ENCODE data around the gene HS3ST5.
"Not testable (repeated sequence)": the region's sequence is repeated elsewhere in the genome, so short reads cannot be mapped to it uniquely, and the experiment has no call there.

Gene HS3ST5

DNA sequence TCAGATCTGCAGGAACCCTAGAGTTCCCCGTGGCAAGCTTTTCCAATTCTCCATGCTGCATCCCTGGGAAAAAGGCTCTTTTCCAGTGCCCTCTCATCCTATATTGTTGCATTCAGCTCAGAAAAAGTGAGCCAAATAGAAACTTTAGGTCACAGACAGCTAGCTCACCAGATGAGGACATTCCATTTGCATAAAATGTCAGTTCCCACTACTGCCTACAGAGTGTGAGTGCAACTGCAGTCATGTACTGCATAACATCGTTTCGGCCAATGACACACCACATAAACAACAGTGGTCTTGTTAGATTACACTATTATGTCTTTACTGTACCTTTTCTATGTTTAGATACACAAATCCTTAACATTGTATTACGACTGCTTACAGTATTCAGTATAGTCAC, 8.6 kb downstream of the HS3ST5 start:
- H3K27ac ChIP-seq (ENCODE audit: low read depth, low read length), result no peak overlapping the region
- H3K27me3 ChIP-seq (ENCODE audit: control insufficient read depth, insufficient read depth, low read length), result no peaks in the 10 kb centered on the region
- no peaks in the 10 kb centered on the region for H3K36me3 ChIP-seq (ENCODE audit: control insufficient read depth, insufficient read depth, low read length)
- no peaks in the 10 kb centered on the region for H3K9me3 ChIP-seq (ENCODE audit: control insufficient read depth, insufficient read depth, low read length)
- no peak overlapping the region for H3K4me3 ChIP-seq (ENCODE audit: low read depth, low read length)
- H3K4me1 ChIP-seq (ENCODE audit: control insufficient read depth, insufficient read depth, low read length), result peaks cover 40% of the 10 kb centered on the region
- no peak overlapping the region for H3K9ac ChIP-seq (ENCODE audit: low read depth, low read length)

DNA sequence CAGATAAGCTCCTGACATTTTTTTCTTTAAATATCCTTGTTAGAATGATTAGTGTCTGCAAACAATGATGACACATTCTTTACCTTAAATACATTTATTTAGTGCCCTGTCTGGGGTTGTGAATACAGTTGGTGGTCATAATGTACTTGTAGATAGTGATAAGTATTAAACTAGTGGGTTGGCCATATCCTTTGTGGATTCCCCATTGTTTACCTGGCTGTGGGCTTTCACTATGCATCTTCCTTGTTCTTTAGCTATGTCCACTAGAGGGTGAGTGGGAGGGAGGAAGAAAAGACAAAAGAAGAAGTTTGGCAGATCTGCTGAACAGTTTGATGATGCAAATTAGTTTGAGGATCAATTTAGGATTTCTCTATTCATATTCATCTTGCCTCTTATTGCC, 15.7 kb downstream of the HS3ST5 start:
- peaks cover 86% of the 10 kb centered on the region for H3K4me1 ChIP-seq (ENCODE audit: control insufficient read depth, insufficient read depth, low read length)
- H3K27me3 ChIP-seq (ENCODE audit: control insufficient read depth, insufficient read depth, low read length), result no peaks in the 10 kb centered on the region
- H3K36me3 ChIP-seq (ENCODE audit: control insufficient read depth, insufficient read depth, low read length), result no peaks in the 10 kb centered on the region
- peak overlapping the region; percentile 21 for H3K27ac ChIP-seq (ENCODE audit: low read depth, low read length)
- H3K9me3 ChIP-seq (ENCODE audit: control insufficient read depth, insufficient read depth, low read length), result no peaks in the 10 kb centered on the region
- H3K4me3 ChIP-seq (ENCODE audit: low read depth, low read length), result no peak overlapping the region
- no peak overlapping the region for H3K9ac ChIP-seq (ENCODE audit: low read depth, low read length)

DNA sequence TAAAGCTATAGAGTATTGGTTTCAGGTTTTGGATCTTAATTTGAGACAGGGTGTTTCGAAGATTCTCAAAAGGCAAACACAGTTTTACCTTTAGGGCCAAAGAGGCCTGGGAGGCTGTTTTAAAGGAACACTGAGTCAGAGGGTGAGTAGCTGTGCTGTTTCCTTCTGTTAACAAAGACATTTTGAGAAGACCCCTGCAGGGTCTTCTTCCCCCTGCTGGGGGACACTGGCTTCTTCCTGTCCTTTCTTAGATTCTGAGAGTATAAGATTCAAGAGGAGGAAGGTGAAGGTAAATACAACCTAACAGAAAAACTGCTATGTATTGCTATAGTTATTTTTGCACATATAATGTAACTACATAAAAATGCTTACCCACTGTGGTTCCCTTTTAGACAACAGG, 19.0 kb downstream of the HS3ST5 start:
- no peaks in the 10 kb centered on the region for H3K36me3 ChIP-seq (ENCODE audit: control insufficient read depth, insufficient read depth, low read length)
- H3K4me3 ChIP-seq (ENCODE audit: low read depth, low read length), result no peak overlapping the region; the same call in 1 of the 2 replicates
- peaks cover 90% of the 10 kb centered on the region for H3K4me1 ChIP-seq (ENCODE audit: control insufficient read depth, insufficient read depth, low read length)
- no peaks in the 10 kb centered on the region for H3K27me3 ChIP-seq (ENCODE audit: control insufficient read depth, insufficient read depth, low read length)
- H3K9me3 ChIP-seq (ENCODE audit: control insufficient read depth, insufficient read depth, low read length), result no peaks in the 10 kb centered on the region
- H3K27ac ChIP-seq (ENCODE audit: low read depth, low read length), result peak overlapping the region; percentile 90
- no peak overlapping the region; the same call in 1 of the 2 replicates for H3K9ac ChIP-seq (ENCODE audit: low read depth, low read length)

DNA sequence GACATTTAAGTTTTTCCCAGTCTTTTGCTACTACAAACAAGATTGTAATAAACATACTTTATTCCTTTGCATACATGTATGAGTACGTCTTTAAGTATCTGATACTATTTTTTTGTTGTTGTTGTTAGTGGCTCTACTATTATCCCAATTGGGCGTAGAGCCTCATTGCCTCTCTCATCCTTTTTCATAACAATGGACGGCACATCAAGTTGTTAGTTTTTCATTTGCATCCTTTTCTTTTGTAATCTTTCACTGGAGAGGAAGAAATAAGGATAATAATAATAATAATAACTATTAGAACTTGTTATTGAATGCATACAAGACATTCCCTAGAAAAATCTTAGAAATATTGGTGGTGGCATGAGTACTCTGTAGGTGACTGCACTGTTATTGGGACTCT, 23.1 kb downstream of the HS3ST5 start:
- H3K36me3 ChIP-seq (ENCODE audit: control insufficient read depth, insufficient read depth, low read length), result no peaks in the 10 kb centered on the region; the same call in 1 of the 2 replicates
- H3K9ac ChIP-seq (ENCODE audit: low read depth, low read length), result no peak overlapping the region
- no peaks in the 10 kb centered on the region for H3K9me3 ChIP-seq (ENCODE audit: control insufficient read depth, insufficient read depth, low read length)
- H3K4me1 ChIP-seq (ENCODE audit: control insufficient read depth, insufficient read depth, low read length), result peaks cover 75% of the 10 kb centered on the region
- peak overlapping the region; percentile 20; the same call in 1 of the 2 replicates for H3K4me3 ChIP-seq (ENCODE audit: low read depth, low read length)
- H3K27ac ChIP-seq (ENCODE audit: low read depth, low read length), result peak overlapping the region; percentile 50
- no peaks in the 10 kb centered on the region for H3K27me3 ChIP-seq (ENCODE audit: control insufficient read depth, insufficient read depth, low read length)

DNA sequence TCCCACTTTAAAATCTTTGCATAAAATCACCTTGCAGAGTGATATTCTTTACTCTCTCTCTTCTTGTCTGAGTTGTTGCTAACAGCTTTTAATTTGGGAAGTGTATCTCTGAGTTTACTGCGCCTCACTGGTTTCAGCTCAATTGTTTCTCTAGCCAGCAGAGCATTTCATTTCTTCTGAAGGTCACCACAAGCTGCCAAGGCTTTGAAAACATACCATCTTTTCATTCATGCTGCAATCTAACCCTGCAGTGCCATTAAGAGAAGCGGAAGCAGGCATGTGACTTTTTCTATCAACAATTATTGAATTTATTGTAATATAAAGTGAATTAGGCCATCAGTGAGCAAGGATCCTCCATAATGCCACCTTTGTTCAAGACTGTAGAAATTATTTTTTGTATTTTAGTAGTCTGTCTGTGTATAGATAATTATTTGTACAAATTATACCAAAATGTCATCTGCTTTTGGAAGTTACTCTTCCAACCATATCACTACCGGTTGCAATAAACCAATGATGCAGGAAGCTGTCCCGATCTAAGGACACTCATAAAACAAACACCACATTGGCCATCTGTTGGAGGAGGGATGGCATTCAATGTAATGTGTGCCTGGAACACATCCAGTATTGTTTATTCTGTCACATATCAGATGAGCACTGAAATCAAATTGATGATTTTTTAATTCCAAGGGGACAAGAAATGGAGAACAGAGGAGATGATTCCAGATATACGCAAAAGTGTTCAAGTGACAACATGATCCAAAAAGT, 26.8 kb downstream of the HS3ST5 start:
- H3K27me3 ChIP-seq (ENCODE audit: control insufficient read depth, insufficient read depth, low read length), result no peaks in the 10 kb centered on the region
- peaks cover 38% of the 10 kb centered on the region for H3K4me1 ChIP-seq (ENCODE audit: control insufficient read depth, insufficient read depth, low read length)
- no peaks in the 10 kb centered on the region; the same call in 1 of the 2 replicates for H3K36me3 ChIP-seq (ENCODE audit: control insufficient read depth, insufficient read depth, low read length)
- no peak overlapping the region for H3K9ac ChIP-seq (ENCODE audit: low read depth, low read length)
- no peak overlapping the region for H3K4me3 ChIP-seq (ENCODE audit: low read depth, low read length)
- H3K9me3 ChIP-seq (ENCODE audit: control insufficient read depth, insufficient read depth, low read length), result no peaks in the 10 kb centered on the region
- H3K27ac ChIP-seq (ENCODE audit: low read depth, low read length), result peak overlapping the region; percentile 3

DNA sequence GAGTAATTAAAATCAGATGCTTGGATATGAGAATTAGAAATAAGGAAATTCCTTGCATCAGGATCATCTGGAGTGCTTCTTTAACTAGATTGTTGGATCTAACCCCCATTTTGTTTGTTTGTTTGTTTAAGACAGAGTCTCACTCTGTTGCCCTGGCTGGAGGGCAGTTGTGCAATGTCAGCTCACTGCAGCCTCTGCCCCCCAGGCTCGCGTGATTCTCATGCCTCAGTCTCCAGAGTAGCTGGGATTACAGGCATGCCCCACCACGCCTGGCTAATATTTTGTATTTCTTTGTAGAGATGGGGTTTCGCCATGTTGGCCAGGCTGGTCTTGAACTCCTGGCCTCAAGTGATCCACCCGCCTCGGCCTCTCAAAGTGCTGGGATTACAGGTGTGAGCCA, 29.0 kb downstream of the HS3ST5 start:
- not testable (repeated sequence) for H3K27me3 ChIP-seq (ENCODE audit: control insufficient read depth, insufficient read depth, low read length); H3K36me3 ChIP-seq (ENCODE audit: control insufficient read depth, insufficient read depth, low read length); H3K27ac ChIP-seq (ENCODE audit: low read depth, low read length); H3K4me3 ChIP-seq (ENCODE audit: low read depth, low read length); H3K9ac ChIP-seq (ENCODE audit: low read depth, low read length); H3K9me3 ChIP-seq (ENCODE audit: control insufficient read depth, insufficient read depth, low read length)
- H3K4me1 ChIP-seq (ENCODE audit: control insufficient read depth, insufficient read depth, low read length), result peaks cover 21% of the 10 kb centered on the region

DNA sequence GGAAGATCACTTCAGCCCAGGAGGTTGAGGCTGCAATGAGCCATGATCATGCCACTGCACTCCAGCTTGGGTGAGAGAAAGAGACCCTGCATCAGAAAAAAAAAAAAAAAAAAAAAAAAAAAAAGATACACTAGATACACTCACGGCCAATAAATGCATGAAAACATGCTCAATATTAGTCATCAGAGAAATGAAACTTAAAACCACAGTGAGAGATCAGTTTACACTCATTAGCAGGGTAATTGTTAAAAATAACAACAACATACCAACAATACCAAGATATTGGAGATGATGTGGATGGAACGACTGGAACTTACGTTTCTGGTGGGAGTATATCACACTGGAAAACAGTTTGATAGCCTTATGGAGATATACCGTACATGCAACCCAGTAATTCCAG, 29.9 kb downstream of the HS3ST5 start:
- no peak overlapping the region for H3K9ac ChIP-seq (ENCODE audit: low read depth, low read length)
- H3K27me3 ChIP-seq (ENCODE audit: control insufficient read depth, insufficient read depth, low read length), result no peaks in the 10 kb centered on the region
- H3K27ac ChIP-seq (ENCODE audit: low read depth, low read length), result no peak overlapping the region
- no peaks in the 10 kb centered on the region; the same call in 1 of the 2 replicates for H3K36me3 ChIP-seq (ENCODE audit: control insufficient read depth, insufficient read depth, low read length)
- H3K9me3 ChIP-seq (ENCODE audit: control insufficient read depth, insufficient read depth, low read length), result no peaks in the 10 kb centered on the region
- H3K4me3 ChIP-seq (ENCODE audit: low read depth, low read length), result no peak overlapping the region
- H3K4me1 ChIP-seq (ENCODE audit: control insufficient read depth, insufficient read depth, low read length), result peaks cover 12% of the 10 kb centered on the region

DNA sequence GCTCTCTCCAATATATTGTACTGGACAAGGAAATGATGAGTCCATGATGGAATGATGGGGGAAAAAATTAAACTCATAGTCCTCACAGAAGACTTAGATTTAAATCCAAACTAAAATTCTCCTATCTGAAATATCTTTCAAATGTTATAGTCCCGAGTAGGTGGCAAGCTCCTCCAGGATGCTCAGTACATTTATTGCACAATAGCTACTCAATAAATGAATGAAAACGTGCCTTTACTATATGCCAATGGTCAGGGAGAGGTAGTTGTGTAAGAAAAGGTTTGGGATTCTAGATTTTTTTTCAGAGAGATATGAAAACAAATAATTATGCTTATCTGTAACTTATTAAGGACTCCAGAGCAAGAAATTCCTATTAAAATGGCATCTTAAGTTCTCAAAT, 32.8 kb downstream of the HS3ST5 start:
- H3K4me3 ChIP-seq (ENCODE audit: low read depth, low read length), result no peak overlapping the region
- H3K27me3 ChIP-seq (ENCODE audit: control insufficient read depth, insufficient read depth, low read length), result no peaks in the 10 kb centered on the region
- H3K9ac ChIP-seq (ENCODE audit: low read depth, low read length), result no peak overlapping the region
- no peak overlapping the region for H3K27ac ChIP-seq (ENCODE audit: low read depth, low read length)
- H3K9me3 ChIP-seq (ENCODE audit: control insufficient read depth, insufficient read depth, low read length), result peaks cover 8% of the 10 kb centered on the region; the same call in 1 of the 2 replicates
- no peaks in the 10 kb centered on the region for H3K4me1 ChIP-seq (ENCODE audit: control insufficient read depth, insufficient read depth, low read length)
- no peaks in the 10 kb centered on the region for H3K36me3 ChIP-seq (ENCODE audit: control insufficient read depth, insufficient read depth, low read length)

DNA sequence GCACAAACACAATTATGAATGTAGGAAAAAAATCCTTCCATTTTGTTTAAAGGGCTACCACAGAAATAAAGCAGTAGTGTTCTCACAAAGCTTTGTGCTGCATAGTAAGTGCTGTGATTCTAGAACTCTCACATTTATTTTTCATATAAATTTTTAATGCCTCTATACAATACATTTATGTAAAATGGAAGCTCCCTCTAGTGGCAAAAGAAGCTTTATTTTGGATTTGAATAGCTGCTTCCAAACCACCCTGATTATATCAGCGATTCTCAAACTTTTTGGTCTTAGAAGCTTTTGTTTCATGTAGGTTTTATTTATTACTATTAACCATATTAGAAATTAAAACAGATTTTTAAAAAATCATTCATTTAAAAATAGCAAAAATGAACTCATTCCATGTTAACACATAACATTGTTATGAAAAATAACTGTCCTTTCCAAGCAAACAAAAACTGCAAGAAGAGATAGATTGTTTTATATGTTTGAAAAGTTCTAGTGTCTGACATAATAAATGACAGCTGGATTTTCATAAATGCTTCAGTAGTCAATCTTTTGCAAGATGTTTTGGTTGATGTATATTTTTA, 38.4 kb downstream of the HS3ST5 start:
- H3K36me3 ChIP-seq (ENCODE audit: control insufficient read depth, insufficient read depth, low read length), result no peaks in the 10 kb centered on the region
- no peaks in the 10 kb centered on the region for H3K27me3 ChIP-seq (ENCODE audit: control insufficient read depth, insufficient read depth, low read length)
- no peak overlapping the region for H3K27ac ChIP-seq (ENCODE audit: low read depth, low read length)
- peaks cover 20% of the 10 kb centered on the region; the same call in 1 of the 2 replicates for H3K4me1 ChIP-seq (ENCODE audit: control insufficient read depth, insufficient read depth, low read length)
- H3K9me3 ChIP-seq (ENCODE audit: control insufficient read depth, insufficient read depth, low read length), result peaks cover 9% of the 10 kb centered on the region; the same call in 1 of the 2 replicates
- H3K4me3 ChIP-seq (ENCODE audit: low read depth, low read length), result no peak overlapping the region
- H3K9ac ChIP-seq (ENCODE audit: low read depth, low read length), result no peak overlapping the region

DNA sequence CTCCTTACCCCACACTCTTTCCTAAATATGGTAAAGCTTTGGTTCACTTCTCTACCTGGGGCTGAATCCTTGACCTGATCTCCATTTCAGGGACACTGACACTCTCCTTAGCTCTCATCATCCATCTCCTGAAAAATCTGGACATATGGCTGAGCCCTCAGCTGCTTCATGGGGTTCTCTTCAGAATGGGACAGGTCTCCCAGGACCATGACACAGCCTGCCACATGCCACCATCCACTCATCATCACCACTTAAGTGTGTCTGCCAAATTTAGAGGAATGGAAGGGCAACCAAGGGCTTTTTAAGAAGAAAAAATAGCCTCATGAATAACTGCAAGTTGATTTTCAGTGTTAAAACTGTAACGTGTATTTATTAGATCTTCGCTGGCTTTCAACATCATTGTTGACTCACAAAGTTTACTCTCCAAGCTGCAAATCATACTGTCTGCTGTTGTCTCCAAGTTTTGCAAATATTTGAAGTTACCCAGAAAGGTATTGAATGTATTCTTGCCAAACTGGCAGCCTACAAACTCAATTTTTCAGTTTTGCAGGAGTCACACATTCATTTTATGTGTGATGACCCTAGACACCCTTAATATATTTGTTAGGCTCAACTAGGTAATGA, 41.1 kb downstream of the HS3ST5 start:
- Histone ChIP-seq H3K27ac (ENCODE audit: low read depth, low read length) (no peak overlapping the region), H3K9me3 (ENCODE audit: control insufficient read depth, insufficient read depth, low read length) (peaks cover 9% of the 10 kb centered on the region; the same call in 1 of the 2 replicates), H3K27me3 (ENCODE audit: control insufficient read depth, insufficient read depth, low read length) (no peaks in the 10 kb centered on the region), H3K9ac (ENCODE audit: low read depth, low read length) (no peak overlapping the region), H3K36me3 (ENCODE audit: control insufficient read depth, insufficient read depth, low read length) (no peaks in the 10 kb centered on the region), H3K4me1 (ENCODE audit: control insufficient read depth, insufficient read depth, low read length) (peaks cover 27% of the 10 kb centered on the region; the same call in 1 of the 2 replicates), H3K4me3 (ENCODE audit: low read depth, low read length) (no peak overlapping the region)

DNA sequence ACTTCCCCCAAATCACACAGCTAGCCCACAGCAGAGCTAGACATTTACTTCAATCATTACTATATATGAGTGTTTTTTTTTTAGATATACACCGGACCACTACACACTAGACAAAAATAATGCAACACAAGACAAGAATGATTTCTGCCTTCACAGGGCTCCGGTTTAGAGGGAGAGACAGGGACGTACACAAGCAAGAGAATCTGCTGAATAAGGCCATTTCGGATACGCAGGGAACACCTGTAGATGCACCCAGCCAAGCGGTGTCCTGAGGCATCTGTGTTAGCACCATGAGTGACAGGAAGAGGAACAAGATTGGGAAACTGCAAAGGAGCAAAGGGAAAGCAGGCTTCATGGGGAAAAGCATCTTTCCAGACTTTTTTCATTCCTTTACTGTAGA, 45.7 kb downstream of the HS3ST5 start:
- Histone ChIP-seq H3K4me3 (ENCODE audit: low read depth, low read length) (no peak overlapping the region), H3K27ac (ENCODE audit: low read depth, low read length) (no peak overlapping the region), H3K36me3 (ENCODE audit: control insufficient read depth, insufficient read depth, low read length) (no peaks in the 10 kb centered on the region), H3K9ac (ENCODE audit: low read depth, low read length) (no peak overlapping the region), H3K27me3 (ENCODE audit: control insufficient read depth, insufficient read depth, low read length) (no peaks in the 10 kb centered on the region), H3K4me1 (ENCODE audit: control insufficient read depth, insufficient read depth, low read length) (peaks cover 21% of the 10 kb centered on the region; the same call in 1 of the 2 replicates), H3K9me3 (ENCODE audit: control insufficient read depth, insufficient read depth, low read length) (no peaks in the 10 kb centered on the region)

Data from HUES48 (cell line).